ENCODE data around the gene SLF1.

GRCh38 chr5:94693845-94694370 is 75.4 kb downstream of the SLF1 start:
- TF ChIP-seq REST (IDR thresholded peaks at IDR 0.05; ENCODE audit: low read depth, low read length) = no peak
- TF ChIP-seq GABPA (IDR thresholded peaks at IDR 0.05; ENCODE audit: low read depth) = no peak
- TF ChIP-seq, protein P1, sequence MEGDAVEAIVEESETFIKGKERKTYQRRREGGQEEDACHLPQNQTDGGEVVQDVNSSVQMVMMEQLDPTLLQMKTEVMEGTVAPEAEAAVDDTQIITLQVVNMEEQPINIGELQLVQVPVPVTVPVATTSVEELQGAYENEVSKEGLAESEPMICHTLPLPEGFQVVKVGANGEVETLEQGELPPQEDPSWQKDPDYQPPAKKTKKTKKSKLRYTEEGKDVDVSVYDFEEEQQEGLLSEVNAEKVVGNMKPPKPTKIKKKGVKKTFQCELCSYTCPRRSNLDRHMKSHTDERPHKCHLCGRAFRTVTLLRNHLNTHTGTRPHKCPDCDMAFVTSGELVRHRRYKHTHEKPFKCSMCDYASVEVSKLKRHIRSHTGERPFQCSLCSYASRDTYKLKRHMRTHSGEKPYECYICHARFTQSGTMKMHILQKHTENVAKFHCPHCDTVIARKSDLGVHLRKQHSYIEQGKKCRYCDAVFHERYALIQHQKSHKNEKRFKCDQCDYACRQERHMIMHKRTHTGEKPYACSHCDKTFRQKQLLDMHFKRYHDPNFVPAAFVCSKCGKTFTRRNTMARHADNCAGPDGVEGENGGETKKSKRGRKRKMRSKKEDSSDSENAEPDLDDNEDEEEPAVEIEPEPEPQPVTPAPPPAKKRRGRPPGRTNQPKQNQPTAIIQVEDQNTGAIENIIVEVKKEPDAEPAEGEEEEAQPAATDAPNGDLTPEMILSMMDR (IDR thresholded peaks at IDR 0.05) = no peak
- no peak for TF ChIP-seq SIN3A (IDR thresholded peaks at IDR 0.05; ENCODE audit: borderline replicate concordance, low read depth, low read length)

Data from SK-N-SH (cell line).